Mesothelial cell of epicardium (in vitro differentiated cells): ENCODE data around the gene ASB13. TPM values are rescaled to one million over a fixed set of nuclear protein-coding genes. Genes with fewer than 3 reads are reported as not detected.

Experiments used
- DNase-seq, 2 experiments: peaks; one replicate each; pipeline ENCODE4 v3.0.0; 2021; ENCODE audit warnings: low spot score in 2 of 2; ENCODE audit not compliant: unreplicated experiment in 2 of 2
- H3K27ac Mint-ChIP-seq: 2 replicates; pipeline ENCODE4 v1.8.0; 2021; ENCODE audit warnings: mixed read lengths
- H3K27me3 Mint-ChIP-seq: 2 replicates; pipeline ENCODE4 v1.8.0; 2021; ENCODE audit warnings: low read depth, mixed read lengths
- H3K36me3 Mint-ChIP-seq: 2 replicates; pipeline ENCODE4 v1.8.0; 2021; ENCODE audit warnings: mixed read lengths
- H3K4me1 Mint-ChIP-seq: 2 replicates; pipeline ENCODE4 v1.8.0; 2021; ENCODE audit warnings: mixed read lengths
- H3K4me3 Mint-ChIP-seq: 2 replicates; pipeline ENCODE4 v1.8.0; 2021; ENCODE audit warnings: mild to moderate bottlenecking, moderate library complexity, mixed read lengths
- H3K9me3 Mint-ChIP-seq: 2 replicates; pipeline ENCODE4 v1.8.0; 2021; ENCODE audit warnings: mixed read lengths
- CTCF ChIP-seq: fragments of 200-600 bp; sonication (generic); IDR thresholded peaks from one replicate; pipeline ENCODE4 v1.5.0; 2021; ENCODE audit warnings: antibody characterized with exemption; ENCODE audit not compliant: unreplicated experiment
- total RNA-seq: library from RNA; stranded (reverse); gene quantifications from 3 replicates; pipeline ENCODE4 v1.2.1, GENCODE V29; 2021

Gene ASB13
- total RNA-seq, 1 donor from 2014 or later, result 26.3 TPM

- H3K4me3 Mint-ChIP-seq, result no peak overlapping the region
- TF ChIP-seq CTCF, result no peak
- peaks cover 11% of the 10 kb centered on the region for H3K4me1 Mint-ChIP-seq
- H3K27ac Mint-ChIP-seq, result no peak overlapping the region
- no peaks in the 10 kb centered on the region for H3K27me3 Mint-ChIP-seq
- H3K9me3 Mint-ChIP-seq, result peaks cover 11% of the 10 kb centered on the region
- no peaks in the 10 kb centered on the region for H3K36me3 Mint-ChIP-seq
- DNase-seq, result no peak
Measured at GRCh38 chr10:5669604-5670003, 3.2 kb upstream of the ASB13 start.

GRCh38 chr10:5668429-5668828 lies 2.0 kb upstream of the ASB13 start:
- H3K36me3 Mint-ChIP-seq, result no peaks in the 10 kb centered on the region
- H3K27ac Mint-ChIP-seq, result no peak overlapping the region

GRCh38 chr10:5666841-5667630 lies 641 bp upstream of the ASB13 start:
- Mint-ChIP-seq H3K4me3 (peak overlapping the region; percentile 86), H3K27me3 (no peaks in the 10 kb centered on the region), H3K9me3 (no peaks in the 10 kb centered on the region), H3K4me1 (peaks cover 24% of the 10 kb centered on the region), H3K36me3 (no peaks in the 10 kb centered on the region), H3K27ac (peak overlapping the region; percentile 57)
- no peak for DNase-seq
- no peak for TF ChIP-seq CTCF

More at GRCh38 chr10:5668429-5668828, 2.0 kb upstream of the ASB13 start:
- H3K9me3 Mint-ChIP-seq, result peaks cover 2% of the 10 kb centered on the region
- DNase-seq, result no peak
- TF ChIP-seq CTCF, result no peak
- H3K27me3 Mint-ChIP-seq, result no peaks in the 10 kb centered on the region
- H3K4me3 Mint-ChIP-seq, result no peak overlapping the region
- H3K4me1 Mint-ChIP-seq, result peaks cover 20% of the 10 kb centered on the region

- no peaks in the 10 kb centered on the region for H3K9me3 Mint-ChIP-seq
- H3K36me3 Mint-ChIP-seq, result no peaks in the 10 kb centered on the region
- no peak for DNase-seq
- peaks cover 24% of the 10 kb centered on the region for H3K4me1 Mint-ChIP-seq
- H3K27ac Mint-ChIP-seq, result peak overlapping the region; percentile 11
- no peaks in the 10 kb centered on the region for H3K27me3 Mint-ChIP-seq
- no peak for TF ChIP-seq CTCF
- H3K4me3 Mint-ChIP-seq, result peak overlapping the region; percentile 86
Measured at GRCh38 chr10:5665373-5666007, 905 bp downstream of the ASB13 start.

GRCh38 chr10:5663692-5664427 lies 2.5 kb downstream of the ASB13 start:
- TF ChIP-seq CTCF, result no peak
- no peaks in the 10 kb centered on the region for H3K27me3 Mint-ChIP-seq
- no peak for DNase-seq
- H3K36me3 Mint-ChIP-seq, result no peaks in the 10 kb centered on the region
- H3K4me1 Mint-ChIP-seq, result peaks cover 30% of the 10 kb centered on the region
- H3K9me3 Mint-ChIP-seq, result no peaks in the 10 kb centered on the region
- peak overlapping the region; percentile 18 for H3K27ac Mint-ChIP-seq
- peak overlapping the region; percentile 28 for H3K4me3 Mint-ChIP-seq
